ENCODE results near the gene GFY.
"Not testable (repeated sequence)": the region's sequence is repeated elsewhere in the genome, so short reads cannot be mapped to it uniquely, and the experiment has no call there.

The GFY gene

DNA sequence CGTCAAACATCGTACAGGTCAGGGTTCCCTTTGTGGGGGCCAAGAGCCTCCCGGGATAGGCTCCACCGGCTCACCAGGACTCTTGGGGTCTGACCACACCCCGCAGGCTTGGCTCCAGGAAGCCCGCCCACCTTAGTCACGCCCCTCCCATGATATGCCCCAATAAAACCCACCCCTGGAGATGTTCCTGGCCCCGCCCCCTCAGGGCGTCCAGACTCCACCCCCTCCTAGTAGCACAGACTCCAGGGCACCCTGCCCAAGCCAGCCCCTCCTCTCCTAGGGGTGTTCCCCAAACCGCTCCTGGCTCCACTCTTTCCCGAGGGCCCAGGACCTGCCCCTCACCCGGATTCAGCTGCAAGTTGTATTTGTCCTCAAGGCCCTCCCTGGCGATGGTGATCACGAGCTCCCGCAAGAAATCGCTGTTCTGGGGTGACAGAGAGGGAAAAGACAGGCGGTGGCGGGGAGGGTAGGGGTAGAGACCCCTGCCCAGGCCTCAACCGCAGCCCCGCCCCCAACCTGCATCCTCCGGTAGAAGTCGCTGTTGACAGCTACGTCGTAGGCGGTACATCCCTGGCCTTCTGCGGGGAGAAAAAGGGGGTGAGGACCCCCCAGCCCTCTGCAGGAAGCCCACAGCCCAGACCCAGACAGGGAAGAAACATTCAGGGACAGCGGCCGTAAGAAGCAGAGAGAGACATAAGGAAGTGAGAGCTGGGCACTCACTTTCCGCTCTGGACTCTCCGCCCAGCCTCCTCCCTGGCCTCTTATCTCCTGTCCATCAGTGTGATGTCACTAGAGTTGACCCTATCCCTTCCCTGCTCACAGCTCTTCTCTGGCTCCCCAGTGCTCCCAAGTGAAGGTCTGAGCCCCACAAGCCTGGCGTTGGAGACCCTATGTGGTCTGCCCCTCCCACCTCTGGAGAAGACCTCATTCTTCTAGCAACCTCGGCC, 22.6 kb downstream of the GFY start:
- DNase-seq, result no peak

DNA sequence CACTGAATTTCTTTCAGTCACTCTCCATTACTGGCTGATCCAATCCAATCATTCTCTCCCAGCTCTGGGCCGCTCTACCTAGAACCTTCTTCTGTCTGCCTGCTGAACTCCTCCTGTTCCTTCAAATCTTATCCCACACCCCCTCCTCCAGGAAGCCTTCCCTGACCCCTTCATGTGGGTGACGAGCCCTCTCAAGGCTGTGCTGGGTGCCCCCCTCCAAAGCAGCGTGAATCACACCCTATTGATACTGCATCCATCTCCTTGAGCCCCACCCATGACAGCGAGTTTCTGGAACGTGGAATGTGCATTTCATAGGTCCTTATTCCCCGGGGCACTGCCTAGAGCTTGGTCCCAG, 23.2 kb downstream of the GFY start:
- DNase-seq, result no peak

DNA sequence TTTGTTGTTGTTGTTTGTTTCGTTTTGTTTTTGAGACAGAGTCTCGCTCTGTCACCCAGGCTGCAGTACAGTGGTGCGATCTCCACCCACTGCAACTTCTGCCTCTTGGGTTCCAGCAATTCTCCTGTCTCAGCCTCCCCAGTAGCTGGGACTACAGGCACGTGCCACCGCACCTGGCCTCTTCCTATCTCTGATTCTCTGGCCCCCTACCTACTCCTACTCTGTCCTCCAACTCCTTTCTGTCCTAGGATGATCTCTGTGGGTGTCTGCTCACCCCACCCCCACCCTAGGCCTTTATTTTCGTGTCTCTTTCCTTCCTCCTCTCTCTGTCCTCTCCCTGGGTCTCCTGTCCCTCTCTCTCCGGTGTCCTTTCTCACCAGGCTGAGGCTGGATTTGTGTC, 25.2 kb downstream of the GFY start:
- DNase-seq, result no peak

GRCh38 chr19:49451430-49452181, 26.4 kb downstream of the GFY start, which contains the start of gene PIH1D1:
Gene PIH1D1 (minus strand): TSS chr19:49451814. CDS start chr19:49451574, 240 bp downstream.
- DNase-seq, result peak; percentile 96

DNA sequence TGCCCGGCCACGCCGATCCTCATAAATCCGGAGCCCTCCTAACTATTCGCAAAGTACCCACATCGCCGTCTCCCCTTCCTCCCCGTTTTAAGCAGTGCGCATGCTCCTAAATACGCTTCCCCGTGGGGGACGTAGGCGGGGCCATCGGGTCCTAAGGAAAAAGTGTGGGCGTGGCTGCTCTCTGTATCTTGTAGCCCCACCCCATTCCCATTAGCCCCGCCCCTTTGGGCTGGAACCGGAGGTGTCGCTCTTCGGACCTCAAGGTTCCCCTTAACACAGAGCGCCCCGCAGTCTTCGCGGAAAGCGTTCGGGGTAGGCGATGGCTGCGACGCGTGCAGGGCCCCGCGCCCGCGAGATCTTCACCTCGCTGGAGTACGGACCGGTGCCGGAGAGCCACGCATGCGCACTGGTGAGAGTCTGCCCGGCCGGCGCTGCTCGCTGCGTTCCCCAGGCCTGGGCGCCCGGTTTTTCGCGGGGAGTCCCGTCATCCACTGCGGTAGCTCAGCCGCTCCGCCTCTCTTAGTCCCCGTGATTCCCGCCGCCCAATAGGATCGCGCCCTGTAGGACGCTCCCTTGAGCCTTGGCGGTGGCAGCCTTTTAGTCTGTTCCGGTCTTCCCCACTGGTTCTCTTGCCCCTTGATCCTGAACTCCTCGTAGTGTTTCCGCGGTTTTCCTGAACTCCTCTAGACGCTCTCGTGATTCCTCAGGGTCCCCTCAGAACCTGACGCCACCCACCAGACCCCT, 28.0 kb downstream of the GFY start, which contains the start of gene ALDH16A1:
TSS of gene ALDH16A1 (plus strand) at position 213 of the 744 bp plus-strand sequence. CDS start at position 320, 107 bp downstream.
- peak; percentile 92 for DNase-seq

DNA sequence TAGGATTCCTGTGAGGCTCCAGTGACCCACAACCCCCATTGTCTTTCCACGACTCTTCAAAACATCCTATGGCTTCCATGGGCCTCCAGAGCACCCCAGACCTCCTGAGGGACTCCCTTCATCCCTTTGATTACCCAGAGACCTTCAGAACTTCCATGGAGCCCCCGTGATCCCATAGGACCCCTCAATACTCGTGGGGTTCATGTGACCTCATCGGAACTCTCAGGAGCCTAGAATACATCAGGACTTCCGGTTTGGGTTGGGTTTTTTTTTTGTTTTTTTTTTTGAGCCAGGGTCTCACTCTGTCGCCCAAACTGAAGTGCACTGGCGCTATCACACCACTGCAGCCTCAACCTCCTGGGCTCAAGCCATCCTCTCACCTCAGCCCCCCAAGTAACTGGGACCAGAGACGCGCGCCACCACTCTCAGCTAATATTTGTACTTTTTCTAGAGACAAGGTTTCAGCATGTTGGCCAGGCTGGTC, 28.6 kb downstream of the GFY start:
- no peak for DNase-seq

DNA sequence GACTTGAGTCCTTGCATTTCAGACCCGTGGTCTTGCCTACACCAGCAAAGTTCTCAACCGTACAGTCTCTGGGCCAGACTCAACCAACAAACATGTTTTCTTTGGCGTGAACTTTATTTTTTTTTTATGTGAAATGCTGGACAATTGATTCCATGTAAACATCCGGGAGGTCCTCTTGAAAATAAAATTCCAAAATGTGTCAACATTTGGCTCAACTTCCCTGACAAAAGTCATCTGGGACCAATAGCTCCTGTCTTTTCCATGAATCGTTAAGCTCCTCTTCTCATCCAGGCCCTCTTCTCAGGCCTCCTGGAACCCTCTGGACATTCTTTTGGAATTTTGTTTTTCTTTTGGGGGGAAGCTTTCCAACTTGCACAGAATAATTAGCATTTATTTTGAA, 30.6 kb downstream of the GFY start:
- DNase-seq, result no peak

DNA sequence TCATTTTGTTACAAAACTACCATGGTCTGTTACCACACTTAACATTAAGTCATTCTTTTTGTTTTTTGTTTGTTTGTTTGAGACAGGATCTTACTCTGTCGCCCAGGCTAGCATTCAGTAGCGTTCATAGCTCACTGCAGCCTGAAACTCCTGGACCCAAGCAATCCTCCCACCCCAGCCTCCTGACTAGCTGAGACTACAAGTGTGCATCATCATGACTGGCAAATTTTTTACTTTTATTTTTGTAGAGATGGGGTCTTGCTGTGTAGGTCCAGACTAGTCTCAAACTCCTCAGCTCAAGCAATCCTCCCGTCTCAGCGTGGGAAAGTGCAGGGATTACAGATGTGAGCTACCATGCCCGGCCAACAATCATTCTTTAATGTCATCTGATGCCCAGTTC, 31.1 kb downstream of the GFY start:
- DNase-seq, result no peak

DNA sequence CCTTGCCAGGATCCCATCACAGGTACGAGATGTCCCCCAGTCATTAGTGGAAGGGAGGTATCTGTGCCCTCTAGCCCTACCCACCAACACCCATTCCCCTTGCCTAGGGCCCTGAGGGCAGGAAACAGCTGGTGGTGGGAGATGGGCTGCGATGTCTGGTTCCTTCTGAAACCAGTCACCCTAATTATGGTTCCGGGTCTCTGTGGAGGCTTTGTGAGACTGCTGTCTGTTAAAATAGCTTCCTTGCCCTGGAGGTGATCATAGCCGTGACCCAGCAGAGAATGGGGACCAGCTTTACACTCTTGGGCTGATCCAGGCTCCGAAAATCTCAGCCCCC, 33.3 kb downstream of the GFY start:
- DNase-seq, result no peak

GRCh38 chr19:49459388-49459787, 34.2 kb downstream of the GFY start:
- DNase-seq, result no peak

DNA sequence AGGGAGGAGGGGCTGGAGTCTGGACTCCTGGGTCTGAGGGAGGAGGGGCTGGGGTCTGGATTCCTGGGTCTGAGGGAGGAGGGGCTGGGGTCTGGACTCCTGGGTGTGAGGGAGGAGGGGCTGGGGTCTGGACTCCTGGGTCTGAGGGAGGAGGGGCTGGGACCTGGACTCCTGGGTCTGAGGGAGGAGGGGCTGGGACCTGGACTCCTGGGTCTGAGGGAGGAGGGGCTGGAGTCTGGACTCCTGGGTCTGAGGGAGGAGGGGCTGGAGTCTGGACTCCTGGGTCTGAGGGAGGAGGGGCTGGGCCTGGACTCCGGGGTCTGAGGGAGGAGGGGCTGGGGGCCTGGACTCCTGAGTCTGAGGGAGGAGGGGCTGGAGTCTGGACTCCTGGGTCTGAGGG, 35.9 kb downstream of the GFY start:
- DNase-seq, result not testable (repeated sequence)

- no peak for DNase-seq
These were observed 36.5 kb downstream of the GFY start for GRCh38 chr19:49461656-49462055.

DNA sequence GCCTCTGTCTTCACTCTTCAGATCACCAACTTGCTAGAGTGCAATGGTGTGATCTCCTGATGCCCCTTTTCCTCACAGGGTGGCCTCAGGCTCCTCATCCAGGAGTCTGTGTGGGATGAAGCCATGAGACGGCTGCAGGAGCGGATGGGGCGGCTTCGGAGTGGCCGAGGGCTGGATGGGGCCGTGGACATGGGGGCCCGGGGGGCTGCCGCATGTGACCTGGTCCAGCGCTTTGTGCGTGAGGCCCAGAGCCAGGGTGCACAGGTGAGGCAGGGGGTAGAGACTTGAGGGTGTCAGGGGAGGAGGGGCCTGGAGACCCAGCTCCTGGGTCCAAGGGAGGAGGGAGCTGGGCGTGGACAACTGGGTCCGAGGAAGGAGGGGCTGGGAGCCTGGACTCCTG, 37.3 kb downstream of the GFY start:
- DNase-seq, result no peak

DNA sequence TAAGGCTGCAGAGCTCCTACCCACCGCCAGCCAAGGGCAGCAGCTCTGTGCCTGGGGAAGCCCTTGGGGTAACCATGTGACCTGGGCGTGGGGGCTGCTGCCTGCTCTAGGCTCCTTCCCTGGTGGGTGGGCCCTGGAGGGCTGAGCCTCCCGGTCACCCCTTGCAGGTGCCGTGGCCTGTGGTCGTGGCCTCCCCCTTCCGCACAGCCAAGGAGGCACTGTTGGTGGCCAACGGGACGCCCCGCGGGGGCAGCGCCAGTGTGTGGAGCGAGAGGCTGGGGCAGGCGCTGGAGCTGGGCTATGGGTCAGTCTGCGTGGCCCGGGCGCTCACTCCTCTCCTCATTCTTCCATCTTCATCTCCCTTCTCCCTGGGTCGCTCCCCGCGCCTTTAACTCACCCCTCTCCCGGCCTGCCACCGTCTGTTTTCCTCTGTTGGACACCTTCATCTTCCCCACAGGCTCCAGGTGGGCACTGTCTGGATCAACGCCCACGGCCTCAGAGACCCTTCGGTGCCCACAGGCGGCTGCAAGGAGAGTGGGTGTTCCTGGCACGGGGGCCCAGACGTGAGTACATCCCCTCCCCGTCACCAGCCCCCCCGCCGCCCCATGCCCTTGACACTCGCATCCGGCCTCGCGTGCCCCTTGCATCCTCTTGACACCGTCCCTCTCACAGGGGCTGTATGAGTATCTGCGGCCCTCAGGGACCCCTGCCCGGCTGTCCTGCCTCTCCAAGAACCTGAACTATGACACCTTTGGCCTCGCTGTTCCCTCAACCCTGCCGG, 39.0 kb downstream of the GFY start:
- DNase-seq, result no peak

GRCh38 chr19:49465371-49465770, 40.2 kb downstream of the GFY start:
- no peak for DNase-seq

- DNase-seq, result no peak
These were observed 43.0 kb downstream of the GFY start for GRCh38 chr19:49468199-49468598.

DNA sequence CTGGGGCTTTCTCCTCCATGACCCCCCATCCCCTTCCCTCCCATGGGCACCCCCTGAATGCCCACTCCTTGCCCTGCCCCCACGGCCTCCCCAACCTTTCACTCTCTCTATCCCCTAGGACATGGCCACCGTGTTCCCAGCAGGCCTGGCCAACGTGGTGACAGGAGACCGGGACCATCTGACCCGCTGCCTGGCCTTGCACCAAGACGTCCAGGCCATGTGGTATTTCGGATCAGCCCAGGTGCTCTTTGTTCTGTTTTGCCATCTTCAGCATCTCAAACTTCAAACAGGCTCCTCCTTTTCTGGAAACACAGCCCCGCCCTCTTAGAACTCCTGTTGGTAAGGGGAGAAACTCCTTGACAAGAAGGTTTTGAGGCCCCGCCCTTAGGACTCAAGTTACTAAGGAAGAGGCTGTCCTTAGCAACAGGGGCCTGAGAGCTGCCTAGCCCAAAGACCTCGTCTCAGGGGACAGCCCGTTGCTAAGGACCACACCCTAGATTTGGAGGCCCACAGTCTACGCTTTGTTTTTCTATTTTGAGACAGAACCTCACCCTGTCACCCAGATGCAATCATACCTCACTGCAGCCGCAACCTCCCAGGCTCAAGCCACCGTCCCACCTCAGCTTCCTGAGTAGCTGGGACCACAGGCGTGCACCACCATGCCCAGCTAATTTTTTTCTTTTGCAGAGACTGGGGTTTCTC, 43.7 kb downstream of the GFY start:
- no peak for DNase-seq

- no peak for DNase-seq
These were observed 44.8 kb downstream of the GFY start for GRCh38 chr19:49469828-49470614.

GRCh38 chr19:49470615-49470978, 45.4 kb downstream of the GFY start:
- DNase-seq, result no peak

DNA sequence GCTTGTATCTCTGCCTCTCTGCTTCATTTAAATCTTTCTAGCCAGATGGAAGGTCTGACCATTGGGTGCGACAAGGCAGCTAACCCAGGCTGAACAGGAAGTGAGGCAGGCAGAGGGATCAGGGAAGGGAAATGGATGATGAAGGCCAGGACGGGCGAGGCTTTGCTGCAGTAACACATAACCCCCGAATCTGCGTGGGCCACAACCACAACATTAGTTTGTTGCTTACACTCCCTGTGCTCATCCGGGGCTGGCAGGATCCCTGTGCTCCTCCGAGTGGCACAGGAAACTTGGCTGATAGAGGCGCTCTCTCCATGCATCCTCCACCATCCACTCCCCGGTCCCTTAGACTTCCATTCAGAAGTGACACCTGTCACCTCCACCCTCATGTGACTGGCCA, 47.7 kb downstream of the GFY start:
- DNase-seq, result no peak

GRCh38 chr19:49473501-49473867, 48.3 kb downstream of the GFY start:
- not testable (repeated sequence) for DNase-seq

All from NCI-H2081 treated with DMSO at 0.1 percent for 48 hours (cell line).